Amygdala (tissue), 56 donors: ENCODE data around the gene EIF5A.

Experiments used
- DNase-seq, 56 donors: peaks; one replicate each; lab custom pipeline; 2025; lab: John Stamatoyannopoulos, UW

EIF5A gene

DNA sequence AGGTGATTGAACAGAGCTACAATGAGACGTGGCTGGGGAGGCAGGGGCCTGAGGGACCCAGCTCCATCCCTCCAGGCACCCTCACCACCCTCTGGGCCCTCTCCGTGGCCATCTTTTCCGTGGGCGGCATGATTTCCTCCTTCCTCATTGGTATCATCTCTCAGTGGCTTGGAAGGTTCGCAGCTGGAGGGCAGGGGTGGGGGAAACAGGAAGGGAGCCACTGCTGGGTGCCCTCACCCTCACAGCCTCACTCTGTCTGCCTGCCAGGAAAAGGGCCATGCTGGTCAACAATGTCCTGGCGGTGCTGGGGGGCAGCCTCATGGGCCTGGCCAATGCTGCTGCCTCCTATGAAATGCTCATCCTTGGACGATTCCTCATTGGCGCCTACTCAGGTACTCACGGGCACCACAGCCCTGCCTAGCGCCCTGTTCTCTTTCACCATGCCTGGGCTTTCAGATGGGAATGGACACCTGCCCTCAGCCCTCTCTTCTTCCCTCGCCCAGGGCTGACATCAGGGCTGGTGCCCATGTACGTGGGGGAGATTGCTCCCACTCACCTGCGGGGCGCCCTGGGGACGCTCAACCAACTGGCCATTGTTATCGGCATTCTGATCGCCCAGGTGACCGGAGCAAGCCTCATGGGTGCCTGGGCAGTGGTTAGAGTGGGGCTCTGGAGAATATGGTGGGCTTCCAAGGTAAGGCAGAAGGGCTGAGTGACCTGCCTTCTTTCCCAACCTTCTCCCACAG lies 23.8 kb upstream of the EIF5A start:
- no peak for DNase-seq

DNA sequence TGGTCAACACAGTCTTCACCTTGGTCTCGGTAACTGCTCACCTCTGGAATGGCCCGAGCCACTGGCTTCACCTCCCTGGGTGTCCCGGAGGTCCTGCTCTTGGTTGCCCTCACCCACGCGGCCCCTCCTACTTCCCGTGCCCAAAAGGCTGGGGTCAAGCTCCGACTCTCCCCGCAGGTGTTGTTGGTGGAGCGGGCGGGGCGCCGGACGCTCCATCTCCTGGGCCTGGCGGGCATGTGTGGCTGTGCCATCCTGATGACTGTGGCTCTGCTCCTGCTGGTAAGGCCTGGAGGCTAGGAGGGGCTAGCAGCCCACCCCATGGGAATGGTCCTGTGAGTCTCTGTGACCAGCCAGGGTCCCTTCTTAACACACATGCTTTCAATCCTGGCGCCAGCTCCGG lies 22.5 kb upstream of the EIF5A start:
- no peak for DNase-seq

DNA sequence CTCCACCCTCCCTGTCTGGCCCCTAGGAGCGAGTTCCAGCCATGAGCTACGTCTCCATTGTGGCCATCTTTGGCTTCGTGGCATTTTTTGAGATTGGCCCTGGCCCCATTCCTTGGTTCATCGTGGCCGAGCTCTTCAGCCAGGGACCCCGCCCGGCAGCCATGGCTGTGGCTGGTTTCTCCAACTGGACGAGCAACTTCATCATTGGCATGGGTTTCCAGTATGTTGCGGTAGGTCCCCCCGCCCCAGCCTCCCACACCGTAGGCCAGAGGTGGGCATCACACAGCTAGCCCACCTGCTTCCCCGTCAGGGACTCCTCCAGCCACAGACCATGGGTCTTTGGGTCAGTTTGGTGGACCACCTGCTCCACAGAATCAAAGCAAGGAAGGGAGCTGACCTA lies 21.7 kb upstream of the EIF5A start:
- DNase-seq = no peak

DNA sequence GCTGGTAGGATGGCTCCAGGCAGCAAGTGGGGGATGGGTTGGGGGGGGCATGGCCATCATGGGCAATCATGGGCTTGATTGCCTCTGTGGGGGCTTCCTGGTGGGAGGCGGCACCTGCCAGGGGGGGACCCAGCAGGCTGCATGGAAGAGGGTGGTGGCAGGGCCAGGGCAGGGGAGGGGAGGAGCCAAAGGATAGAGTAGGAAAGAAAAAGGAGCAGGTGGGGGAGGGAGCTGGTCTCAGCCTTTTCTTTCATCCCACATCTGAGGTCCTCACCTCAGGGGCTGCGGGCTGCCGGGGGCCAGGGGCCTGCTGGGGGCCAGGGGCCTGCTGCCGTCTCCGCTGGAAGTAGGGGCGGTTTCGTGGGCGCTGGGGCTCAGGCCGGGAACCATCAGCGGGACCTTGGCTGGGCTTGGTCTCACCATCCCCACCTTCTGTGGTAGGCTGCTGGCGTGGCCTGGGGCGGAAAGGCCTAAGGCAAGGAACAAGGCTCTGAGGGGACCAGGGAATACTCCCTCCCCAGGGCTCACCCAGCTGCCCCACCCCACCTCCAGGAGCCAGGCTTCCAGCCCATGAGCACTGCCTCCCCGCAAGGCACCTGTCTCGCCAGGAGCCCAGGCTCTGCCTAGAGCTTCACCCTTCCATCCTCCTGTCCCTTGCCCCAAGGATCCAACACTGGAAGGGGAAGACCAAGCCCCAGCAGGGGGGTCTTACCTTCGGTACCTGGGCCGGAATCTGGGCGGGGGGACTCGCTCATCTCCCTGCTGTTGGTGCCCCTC lies 18.0 kb upstream of the EIF5A start:
- no peak for DNase-seq

DNA sequence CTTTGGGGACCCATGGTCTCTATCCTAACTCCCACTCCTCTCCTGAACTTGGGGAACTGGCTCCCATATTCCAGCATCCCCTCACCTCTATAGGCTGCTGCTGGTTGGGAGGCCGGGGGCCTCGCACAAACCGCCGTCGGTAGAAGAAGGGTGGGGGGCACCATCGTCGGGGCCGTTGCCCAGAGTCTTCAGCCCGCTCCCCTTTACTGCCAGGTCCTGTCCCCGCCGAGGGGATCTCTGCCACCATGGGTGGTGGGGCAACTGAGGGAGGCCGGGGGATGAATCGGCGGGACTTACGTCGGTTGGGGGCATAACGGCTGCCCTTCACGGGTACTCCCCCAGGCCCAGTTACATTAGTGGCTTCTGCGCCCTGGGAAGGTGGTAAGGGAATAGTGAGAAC lies 17.3 kb upstream of the EIF5A start:
- no peak for DNase-seq

DNA sequence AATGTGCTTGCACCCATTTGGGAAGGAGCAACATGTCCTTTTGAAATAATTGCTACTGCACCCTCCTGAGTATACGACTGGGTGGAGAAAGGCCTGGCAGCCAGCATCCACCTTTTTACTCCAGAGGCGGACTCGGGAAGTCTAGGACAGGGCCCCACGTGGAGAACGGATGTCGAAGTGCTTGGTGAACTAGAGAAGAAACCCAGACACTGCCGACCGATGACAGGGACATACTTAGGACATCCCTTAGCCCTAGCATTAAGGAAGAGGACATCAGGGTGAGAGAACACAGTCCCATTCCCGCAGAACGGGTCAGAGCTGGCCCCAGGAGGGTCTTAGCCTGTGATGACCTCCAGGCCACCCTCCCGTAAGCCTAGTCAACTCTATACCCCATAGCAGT lies 16.7 kb upstream of the EIF5A start:
- DNase-seq = no peak

DNA sequence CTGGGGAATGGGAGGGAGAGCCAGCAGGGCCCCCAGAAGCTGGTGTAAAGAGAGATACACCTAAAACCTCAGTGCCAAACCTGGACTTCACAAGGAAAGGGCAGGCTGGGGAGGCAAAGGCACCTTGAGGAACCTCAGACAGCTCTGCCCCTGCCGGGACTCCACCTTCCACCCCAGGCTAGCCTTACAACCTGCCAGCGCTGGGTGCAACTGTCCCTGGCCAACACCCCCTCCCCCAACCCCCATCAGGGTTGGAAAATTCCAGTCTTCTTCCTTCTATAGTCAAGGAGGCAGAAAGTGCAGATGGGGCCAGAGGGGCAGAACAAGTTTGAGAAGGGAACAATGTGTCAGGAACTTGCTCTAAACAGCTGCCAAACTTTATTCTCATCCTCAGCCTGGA lies 15.2 kb upstream of the EIF5A start:
- DNase-seq = no peak

DNA sequence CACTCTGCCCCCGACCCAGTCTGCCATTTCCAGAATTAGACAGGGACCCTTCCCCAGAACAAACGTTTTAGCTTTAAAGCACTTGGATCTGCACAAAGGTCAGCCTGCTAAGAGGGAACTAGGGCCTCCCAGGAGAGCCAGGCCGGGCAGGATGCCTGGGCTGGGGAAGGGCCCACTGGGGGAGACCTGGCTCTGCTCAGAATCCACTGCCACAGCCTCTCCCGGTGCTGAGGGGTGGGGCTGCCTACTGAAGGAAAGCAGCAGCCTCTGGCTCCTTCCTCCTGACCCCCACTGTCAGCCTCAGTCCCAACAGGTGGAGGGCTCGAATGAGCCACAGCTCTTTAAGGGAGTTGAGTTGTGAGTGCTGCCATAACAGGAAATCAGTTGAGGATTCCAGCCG lies 14.7 kb upstream of the EIF5A start:
- peak in 8 of 56 donors; percentile 6 to 60 (median 14) for DNase-seq

DNA sequence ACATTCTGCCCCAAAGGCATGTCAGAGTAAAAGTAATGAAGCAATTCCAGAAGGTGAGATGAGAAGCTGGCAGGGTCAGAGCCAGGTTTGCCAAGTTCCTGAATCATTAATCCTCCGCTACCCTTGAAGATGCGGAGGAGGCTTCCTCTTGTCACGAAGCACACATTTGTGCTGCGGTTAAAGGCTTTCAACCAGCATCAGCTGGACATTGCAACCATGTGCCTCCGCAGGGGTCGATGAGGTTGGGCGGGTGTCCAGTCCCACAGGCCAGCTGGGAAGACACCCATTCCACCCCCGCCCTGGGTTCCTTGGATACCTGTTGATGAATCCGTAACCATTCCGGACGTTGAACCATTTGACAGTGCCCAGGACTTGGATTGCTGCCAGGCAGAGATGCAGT lies 14.3 kb upstream of the EIF5A start:
- DNase-seq = no peak

DNA sequence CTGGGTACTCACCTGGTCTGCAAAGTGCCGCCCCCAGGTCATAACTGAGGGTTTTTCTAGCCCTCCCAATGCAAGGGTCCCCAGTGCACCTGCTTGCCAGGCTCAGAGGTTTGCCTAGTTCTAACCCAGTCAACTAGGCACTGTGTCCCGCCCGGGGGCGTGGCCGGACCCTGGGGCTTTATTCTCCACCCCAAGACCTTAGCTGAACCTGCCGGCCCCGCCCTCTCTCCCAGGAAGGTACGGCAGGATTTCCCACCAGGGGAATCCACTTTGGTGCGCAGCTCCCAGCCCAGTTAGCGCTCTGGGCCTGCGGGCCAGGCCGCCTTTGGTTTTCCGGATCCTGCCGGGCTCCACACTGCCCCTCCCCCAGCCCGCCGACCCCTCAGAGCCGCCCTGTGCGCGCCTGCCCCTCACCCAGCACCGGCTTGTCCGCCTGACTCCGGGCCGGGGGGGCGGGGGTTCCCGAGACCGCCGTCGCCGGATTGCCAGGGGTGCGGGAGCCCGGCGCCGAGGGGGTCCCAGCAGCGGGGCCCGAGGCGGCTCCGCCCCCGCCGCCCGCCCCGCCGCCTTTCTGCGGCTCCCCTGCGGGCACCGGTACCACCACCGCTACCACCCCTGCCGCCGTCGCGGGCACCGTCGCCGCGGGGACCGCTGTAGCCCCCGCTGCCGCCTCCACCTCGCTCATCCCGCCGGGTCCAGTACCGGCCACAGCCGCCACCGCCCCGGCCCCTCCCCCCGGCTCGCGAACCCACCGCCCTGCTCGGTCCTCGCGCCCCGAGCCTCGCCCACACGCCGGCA lies 13.4 kb upstream of the EIF5A start:
- DNase-seq = no peak

DNA sequence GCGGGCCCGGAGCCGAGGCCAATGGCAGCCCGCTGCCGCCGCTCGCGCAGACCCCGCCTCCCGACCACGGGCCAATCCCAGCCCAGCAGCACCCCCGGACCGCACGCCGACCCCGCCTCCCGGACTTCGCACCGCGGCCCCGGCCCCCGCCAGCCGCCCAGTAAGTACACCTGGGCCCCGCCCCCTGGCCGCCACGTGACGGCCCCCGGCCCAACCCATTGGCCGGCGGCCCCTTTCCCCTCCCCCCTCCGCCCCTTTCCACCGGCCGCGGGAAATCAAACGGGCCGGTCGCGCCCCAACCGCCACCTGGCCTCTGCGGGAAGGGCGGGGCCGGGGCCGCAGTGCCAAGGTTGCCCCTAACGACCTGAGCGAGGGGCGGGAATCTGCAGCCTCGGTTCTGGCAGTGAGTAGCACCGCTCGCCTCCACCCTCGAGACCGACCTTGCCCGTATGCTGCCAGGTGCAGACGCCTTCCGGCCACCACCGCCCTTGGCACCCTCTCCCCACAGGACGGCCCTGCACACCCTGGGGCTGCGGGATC lies 12.7 kb upstream of the EIF5A start, which contains the start of gene YBX2:
Gene YBX2, minus strand, starts transcription at position 26 of the 540 bp plus-strand sequence. CDS start 139 bp downstream, outside the sequence.
- DNase-seq = peak in 11 of 56 donors; percentile 6 to 60 (median 31)

DNA sequence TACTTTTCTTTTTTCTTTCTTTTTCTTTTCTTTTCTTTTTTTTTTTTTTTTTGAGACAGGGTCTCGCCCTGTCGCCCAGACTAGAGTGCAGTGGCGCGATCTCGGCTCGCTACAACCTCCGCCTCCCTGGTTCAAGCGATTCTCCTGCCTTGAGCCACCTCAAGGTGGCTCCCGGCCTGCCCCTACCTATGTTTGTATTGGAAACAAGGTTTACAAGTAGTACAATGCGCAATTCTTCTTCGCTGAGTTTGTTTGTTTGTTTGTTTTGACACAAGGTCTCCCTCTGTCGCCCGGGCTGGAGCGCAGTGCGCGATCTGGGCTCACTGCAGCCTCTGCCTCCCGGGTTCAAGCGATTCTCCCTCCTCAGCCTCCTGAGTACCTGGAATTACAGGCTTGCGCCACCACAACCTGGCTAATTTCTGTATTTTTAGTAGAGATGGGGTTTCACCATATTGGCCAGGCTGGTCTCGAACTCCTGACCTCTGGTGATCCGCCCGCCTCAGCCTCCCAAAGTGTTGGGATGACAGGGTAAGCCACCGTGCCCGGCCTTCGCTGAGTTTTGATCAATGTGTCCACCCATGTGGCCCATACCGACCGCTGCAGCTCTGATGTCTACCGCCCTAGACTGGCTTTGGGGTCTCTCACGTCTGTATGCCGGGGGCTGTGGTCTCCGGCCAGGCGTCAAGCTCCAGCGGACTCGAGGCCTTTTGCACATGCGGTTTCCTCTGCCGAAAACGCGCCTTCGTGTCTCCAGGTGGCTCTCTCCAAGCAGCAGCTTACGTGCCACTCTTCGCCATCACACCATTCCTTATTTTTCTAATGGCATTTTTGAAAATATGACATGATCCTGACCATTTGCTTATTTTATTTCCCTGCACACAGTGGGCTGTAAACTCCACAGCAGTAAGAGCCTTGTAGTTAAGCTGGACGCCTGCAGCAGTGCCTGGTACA lies 11.9 kb upstream of the EIF5A start:
- DNase-seq = no peak

DNA sequence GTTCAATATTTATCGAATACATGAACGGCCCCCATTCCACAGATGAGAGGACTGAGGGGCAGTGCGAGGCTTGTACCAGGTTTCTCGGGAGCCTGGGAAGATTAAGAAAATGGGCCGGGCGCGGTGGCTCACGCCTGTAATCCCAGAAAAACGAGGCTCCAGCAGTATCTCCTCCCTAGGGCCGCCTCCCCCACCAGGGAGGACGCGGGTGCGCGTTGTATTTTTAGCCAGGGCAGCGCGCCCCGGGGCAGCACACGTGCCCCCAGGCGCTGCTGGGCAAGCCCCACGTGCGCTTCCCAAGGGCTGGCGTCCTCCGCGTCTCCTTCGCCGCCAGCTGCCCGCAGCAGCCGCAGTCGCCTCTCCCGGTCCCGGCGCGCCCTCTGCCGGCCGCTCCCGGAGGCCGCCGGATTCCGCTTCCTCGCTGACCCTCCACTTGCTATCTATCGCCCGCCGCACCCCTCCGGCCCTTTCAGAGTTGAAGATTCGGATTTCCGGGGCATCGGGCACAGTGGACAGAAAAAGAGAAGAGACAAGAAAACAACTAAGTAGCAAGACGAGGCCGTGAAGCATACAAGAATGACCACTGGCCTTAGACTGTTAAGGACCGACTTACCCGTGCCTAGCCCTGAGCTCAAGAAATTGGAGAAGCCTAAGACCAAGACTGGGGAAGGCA lies 11.1 kb upstream of the EIF5A start:
- peak in 44 of 56 donors; percentile 12 to 83 (median 57) for DNase-seq

DNA sequence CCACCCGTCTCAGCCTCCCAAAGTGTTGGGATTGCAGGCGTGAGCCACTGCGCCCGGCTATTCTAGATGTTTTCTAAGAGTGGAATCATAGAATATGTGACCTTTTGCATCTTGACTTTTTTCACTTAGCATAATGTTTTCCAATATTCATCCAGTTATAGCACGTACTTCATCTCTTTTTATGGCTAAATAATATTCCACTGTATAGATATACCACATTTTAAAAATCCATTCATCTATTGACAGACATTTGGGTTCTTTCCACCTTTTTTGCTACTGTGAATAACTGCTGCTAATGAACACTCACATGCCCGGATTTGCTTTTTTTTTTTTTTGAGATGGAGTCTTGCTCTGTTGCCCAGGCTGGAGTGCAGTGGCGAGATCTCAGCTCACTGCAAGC lies 3.2 kb upstream of the EIF5A start:
- no peak for DNase-seq

DNA sequence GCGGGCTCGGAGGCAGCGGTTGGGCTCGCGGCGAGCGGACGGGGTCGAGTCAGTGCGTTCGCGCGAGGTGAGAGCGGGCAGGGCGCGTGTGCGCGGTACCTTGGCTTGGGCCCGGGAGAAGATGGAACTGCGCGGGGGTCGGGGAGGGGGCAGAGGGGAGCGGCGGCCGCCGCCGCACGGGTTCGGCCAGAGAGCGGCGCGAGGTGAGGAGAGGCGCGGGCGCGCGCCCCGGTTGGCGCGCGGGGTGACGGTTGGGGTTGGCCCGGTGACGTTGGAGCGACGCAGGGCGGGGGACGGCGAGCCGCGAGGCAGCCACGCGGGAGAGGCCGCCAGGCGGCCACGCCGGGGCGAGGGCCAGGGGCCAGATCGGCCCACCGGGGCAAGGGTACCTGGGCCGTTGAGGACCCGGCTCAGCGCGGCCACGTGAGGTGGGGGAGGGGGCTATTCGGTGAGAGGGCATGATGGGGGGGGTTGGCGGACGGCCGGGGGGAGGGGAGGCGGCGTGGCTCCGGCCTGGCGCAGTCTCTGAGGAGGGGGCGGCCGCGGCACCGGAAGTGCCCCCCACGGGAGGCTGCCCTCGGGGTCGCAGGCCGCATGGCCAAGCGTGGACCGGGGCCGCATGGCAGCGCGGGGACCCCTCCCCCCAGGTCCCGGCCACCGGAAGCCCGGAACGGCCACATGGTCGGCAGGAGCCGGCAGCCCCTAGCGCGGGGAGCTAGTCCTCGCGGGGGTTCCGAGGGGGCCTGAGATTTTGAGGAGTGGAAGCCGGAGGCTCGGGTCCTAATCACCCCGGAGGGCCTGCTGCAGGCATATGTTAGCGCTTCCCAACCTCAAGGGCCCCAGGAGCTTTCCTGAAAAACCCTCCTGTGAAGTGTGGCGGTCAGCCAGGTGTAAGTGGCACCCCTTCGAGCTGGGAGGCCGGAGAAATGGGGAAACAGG lies 527 bp downstream of the EIF5A start:
- DNase-seq = peak in 13 of 56 donors; percentile 24 to 69 (median 53)

DNA sequence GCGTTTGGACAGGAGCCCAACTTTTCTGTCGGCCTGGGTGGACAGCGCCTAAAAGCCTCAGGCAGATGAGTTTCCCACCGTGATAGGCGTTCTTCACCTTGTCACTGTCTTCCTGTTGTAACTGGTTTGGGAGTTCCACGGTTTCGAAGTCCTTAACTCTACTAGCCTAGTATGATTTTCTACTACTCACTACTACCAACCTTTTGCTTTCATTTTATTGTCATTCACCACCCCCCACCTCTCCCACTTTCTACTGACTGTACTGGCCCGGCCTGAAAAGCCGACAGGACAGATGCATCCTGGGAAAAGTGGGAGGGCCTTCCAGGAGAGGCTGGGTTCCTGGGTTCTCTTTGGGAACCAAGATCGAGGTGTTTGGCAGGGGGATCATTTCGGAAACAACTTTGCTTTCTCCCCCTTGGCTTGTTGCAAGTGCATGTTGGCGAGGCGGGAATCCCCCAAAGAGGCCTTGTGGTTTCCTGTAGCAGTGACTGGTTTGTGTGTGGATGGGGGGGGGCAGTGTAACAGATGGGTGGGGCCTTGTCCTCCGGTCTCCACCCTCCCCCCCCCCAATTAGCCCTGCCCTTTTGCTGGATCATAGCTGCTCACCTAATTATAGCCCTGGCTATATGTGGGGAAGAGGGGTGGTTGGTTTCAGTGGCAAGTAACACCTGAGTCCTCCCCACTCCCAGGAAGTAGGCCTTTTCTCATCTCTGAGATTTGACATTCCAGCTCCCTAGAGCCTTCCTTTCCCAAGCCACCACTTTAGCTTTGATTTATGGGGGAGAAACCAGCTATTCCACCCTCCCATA lies 1.4 kb downstream of the EIF5A start:
- peak in 32 of 56 donors; percentile 7 to 58 (median 31) for DNase-seq

DNA sequence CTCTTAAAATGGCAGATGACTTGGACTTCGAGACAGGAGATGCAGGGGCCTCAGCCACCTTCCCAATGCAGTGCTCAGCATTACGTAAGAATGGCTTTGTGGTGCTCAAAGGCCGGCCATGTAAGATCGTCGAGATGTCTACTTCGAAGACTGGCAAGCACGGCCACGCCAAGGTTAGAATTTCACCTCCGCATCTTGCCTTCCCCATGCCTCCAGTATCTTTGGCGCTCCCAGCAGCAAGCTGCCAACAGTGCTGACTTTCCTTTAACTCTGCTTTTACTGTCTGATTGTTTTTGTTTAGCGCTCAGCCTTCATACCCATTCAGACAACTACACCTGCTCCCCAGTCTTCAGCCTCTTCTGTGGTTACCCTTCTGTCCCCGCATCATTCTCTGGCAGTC lies 2.2 kb downstream of the EIF5A start:
- no peak for DNase-seq
